HCT116 (cell line): ENCODE measurements around the gene CGNL1. TPM values are rescaled to one million over a fixed set of nuclear protein-coding genes. Genes with fewer than 3 reads are reported as not detected.

Source experiments
- ATAC-seq: fragments of 200-7000 bp; cut with Tn5 transposase; 2 replicates; pipeline ENCODE4 v1.9.1; 2020; ENCODE audit warnings: mild to moderate bottlenecking, moderate library complexity
- BruUV-seq: library from RNA; stranded (reverse); fragments of 400-500 nt; replicated peaks from 2 replicates; lab custom pipeline; 2021; lab: Mats Ljungman, UMichigan
- CTCF ChIA-PET: fragments of 300-600 bp; sonication (Branson Sonifier 250); formaldehyde crosslinking; loops from one replicate; lab custom pipeline; 2021; ENCODE audit warnings: antibody characterized with exemption; lab: Charles Lee
- POLR2A ChIA-PET: fragments of 300-600, 350-600 bp; sonication (Branson Sonifier 250); formaldehyde crosslinking; loops from one replicate; lab custom pipeline; 2021; ENCODE audit warnings: antibody characterized with exemption; lab: Charles Lee
- RAD21 ChIA-PET, 2 experiments: fragments of 300-600 bp; sonication (Branson Sonifier 250); formaldehyde crosslinking; loops; one replicate each; lab custom pipeline; 2023; ENCODE audit warnings: low total read pairs in 2 of 2; ENCODE audit not compliant: uncharacterized antibody in 2 of 2, unreplicated experiment in 2 of 2, low non-redundant PET in 1 of 2; lab: Charles Lee
- DNase-seq: peaks from one replicate; pipeline ENCODE4 v3.0.0-alpha.2; 2010; ENCODE audit warnings: low read depth, low spot score
- H2AFZ ChIP-seq: fragments of 200-600 bp; shearing (Covaris generic), sonication (generic); 2 replicates; pipeline ENCODE4 v1.6.1; 2017; ENCODE audit warnings: low read depth, mixed run types, mixed read lengths, antibody characterized with exemption, low read length; ENCODE audit not compliant: poor library complexity, severe bottlenecking
- H3K27ac ChIP-seq: 2 replicates; pipeline ENCODE4 v1.5.1; 2012; ENCODE audit warnings: low read depth, low read length
- H3K27me3 ChIP-seq: fragments of 200-600 bp; sonication (generic); 2 replicates; pipeline ENCODE4 v1.6.1; 2016; ENCODE audit warnings: mixed run types, low read length, mixed read lengths; ENCODE audit not compliant: insufficient read depth
- H3K36me3 ChIP-seq, 2 experiments: fragments of 200-500 bp in 1 of 2; fragments of 200-600 bp in 1 of 2; sonication (Bioruptor generic) in 1 of 2; sonication (generic) in 1 of 2; 2 replicates each; pipeline versions ENCODE4 v1.5.1 to v1.6.1; 2014 to 2016; ENCODE audit warnings: low read length in 2 of 2, inconsistent platforms in 1 of 2, mixed read lengths in 1 of 2, mixed run types in 1 of 2; ENCODE audit not compliant: insufficient read depth in 2 of 2, control insufficient read depth in 1 of 2
- H3K4me1 ChIP-seq, 2 experiments: fragments of 200-600 bp in 1 of 2; sonication (generic) in 1 of 2; 2 replicates each; pipeline versions ENCODE4 v1.5.1 to v1.6.1; 2012 to 2017; ENCODE audit warnings: low read length in 2 of 2, inconsistent platforms in 1 of 2, mild to moderate bottlenecking in 1 of 2, mixed read lengths in 1 of 2, mixed run types in 1 of 2, moderate library complexity in 1 of 2; ENCODE audit not compliant: insufficient read depth in 2 of 2, control insufficient read depth in 1 of 2
- H3K4me2 ChIP-seq: fragments of 200-600 bp; sonication (generic); 2 replicates; pipeline ENCODE4 v1.6.1; 2017; ENCODE audit warnings: mixed run types, low read length, mixed read lengths
- H3K4me3 ChIP-seq, 2 experiments: fragments of 200-600 bp in 1 of 2; sonication (generic) in 1 of 2; replicated peaks in 1 of 2; 2 replicates each; pipeline ENCODE4 v1.5.1; 2011 to 2016; ENCODE audit warnings: low read length in 2 of 2, control low read depth in 1 of 2, low read depth in 1 of 2, mild to moderate bottlenecking in 1 of 2, mixed read lengths in 1 of 2, mixed run types in 1 of 2
- H3K79me2 ChIP-seq: fragments of 200-600 bp; sonication (generic); 2 replicates; pipeline ENCODE4 v1.6.1; 2017; ENCODE audit warnings: mild to moderate bottlenecking, mixed run types, low read length, moderate library complexity, mixed read lengths; ENCODE audit not compliant: insufficient read depth
- H3K9ac ChIP-seq: fragments of 200-600 bp; sonication (generic); 2 replicates; pipeline ENCODE4 v1.6.1; 2016; ENCODE audit warnings: low read length, mixed read lengths
- H3K9me2 ChIP-seq: fragments of 200-600 bp; sonication (generic), shearing (Covaris generic); 2 replicates; pipeline ENCODE4 v1.6.1; 2017; ENCODE audit warnings: mixed run types, mild to moderate bottlenecking, moderate library complexity; ENCODE audit not compliant: insufficient read depth
- H3K9me3 ChIP-seq, 2 experiments: fragments of 200-500 bp in 1 of 2; fragments of 200-600 bp in 1 of 2; sonication (Bioruptor generic) in 1 of 2; sonication (generic) in 1 of 2; 2 replicates each; pipeline ENCODE4 v1.6.1; 2014 to 2017; ENCODE audit warnings: low read length in 2 of 2, mixed read lengths in 2 of 2, inconsistent platforms in 1 of 2, low read depth in 1 of 2, mild to moderate bottlenecking in 1 of 2, mixed run types in 1 of 2, moderate library complexity in 1 of 2; ENCODE audit not compliant: control insufficient read depth in 1 of 2, insufficient read depth in 1 of 2
- H4K20me1 ChIP-seq: fragments of 200-600 bp; sonication (generic), shearing (Covaris generic); 2 replicates; pipeline ENCODE4 v1.6.1; 2017; ENCODE audit warnings: mixed run types, mild to moderate bottlenecking, moderate library complexity; ENCODE audit not compliant: insufficient read depth
- CEBPB ChIP-seq: IDR thresholded peaks from 2 replicates; pipeline ENCODE4 v1.6.1; 2012; ENCODE audit warnings: low read depth
- EGR1 ChIP-seq: IDR thresholded peaks from 2 replicates; pipeline ENCODE4 v1.6.1; 2012; ENCODE audit warnings: low read depth
- FOSL1 ChIP-seq: IDR thresholded peaks from 2 replicates; pipeline ENCODE4 v1.6.1; 2012; ENCODE audit warnings: low read depth
- RAD21 ChIP-seq: IDR thresholded peaks from 2 replicates; pipeline ENCODE4 v1.6.1; 2012; ENCODE audit warnings: low read depth, mild to moderate bottlenecking
- SIN3A ChIP-seq: IDR thresholded peaks from 2 replicates; pipeline ENCODE4 v1.6.1; 2012; ENCODE audit warnings: low read depth
- SRF ChIP-seq: IDR thresholded peaks from 2 replicates; pipeline ENCODE4 v1.6.1; 2012; ENCODE audit warnings: low read depth
- TCF7L2 ChIP-seq: IDR thresholded peaks from 2 replicates; pipeline ENCODE4 v1.7.0; 2011; ENCODE audit warnings: borderline replicate concordance, inconsistent platforms; ENCODE audit not compliant: insufficient read depth, insufficient read length; ENCODE audit errors: extremely low read depth
- ZBTB33 ChIP-seq: IDR thresholded peaks from 2 replicates; pipeline ENCODE4 v1.6.1; 2011; ENCODE audit warnings: mild to moderate bottlenecking, low read length, moderate library complexity; ENCODE audit not compliant: insufficient replicate concordance; ENCODE audit errors: extremely low read depth
- ZNF274 ChIP-seq: fragments of 200-500 bp; sonication (Bioruptor generic); IDR thresholded peaks from 2 replicates; pipeline ENCODE4 v1.6.1; 2014; ENCODE audit warnings: mild to moderate bottlenecking, low read depth, low read length, inconsistent platforms
- intact Hi-C: fragments of 100-400 bp; cut with micrococcal nuclease; formaldehyde crosslinking; loops from 2 replicates; pipeline ENCODE4 v1.10.0; 2022
- total RNA-seq: library from RNA; stranded (reverse); gene quantifications from one replicate; pipeline ENCODE4 v1.2.1, GENCODE V29; 2021; ENCODE audit not compliant: unreplicated experiment
- TF ChIP-seq, protein P1 (sequence below): IDR thresholded peaks from 2 replicates; pipeline ENCODE4 v1.6.1; 2012

CGNL1 gene
- total RNA-seq, 1 experiment from 2014 or later: 2.2 TPM

GRCh38 chr15:57370929-57371328 lies 5.4 kb upstream of the CGNL1 start:
- no peaks in the 10 kb centered on the region for H3K36me3 ChIP-seq
- no peak for TF ChIP-seq FOSL1
- no peak for TF ChIP-seq ZNF274
- TF ChIP-seq, protein P1, sequence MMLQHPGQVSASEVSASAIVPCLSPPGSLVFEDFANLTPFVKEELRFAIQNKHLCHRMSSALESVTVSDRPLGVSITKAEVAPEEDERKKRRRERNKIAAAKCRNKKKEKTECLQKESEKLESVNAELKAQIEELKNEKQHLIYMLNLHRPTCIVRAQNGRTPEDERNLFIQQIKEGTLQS: no peak
- no peaks in the 10 kb centered on the region for H3K27me3 ChIP-seq
- no peaks in the 10 kb centered on the region for H3K79me2 ChIP-seq
- H3K4me1 ChIP-seq: peaks cover 0 to 5% of the 10 kb centered on the region in 2 experiments; a peak in 1 of 4 replicates
- ATAC-seq (no peak), DNase-seq (no peak)
- H3K4me2 ChIP-seq: no peak overlapping the region
- ChIA-PET CTCF (no interaction called here), POLR2A (no interaction called here), RAD21 (no interaction called here)
- no peaks in the 10 kb centered on the region for H3K9me3 ChIP-seq
- H3K4me3 ChIP-seq: no peak overlapping the region
- intact Hi-C loops: no loop called here
- no TSS peak for BruUV-seq
- H4K20me1 ChIP-seq: no peaks in the 10 kb centered on the region
- no peaks in the 10 kb centered on the region for H3K9me2 ChIP-seq
- H3K27ac ChIP-seq: no peak overlapping the region
- H3K9ac ChIP-seq: no peak overlapping the region
- H2AFZ ChIP-seq: no peak overlapping the region

GRCh38 chr15:57373251-57373881 lies 2.9 kb upstream of the CGNL1 start:
- Histone ChIP-seq H3K4me2 (no peak overlapping the region), H4K20me1 (no peaks in the 10 kb centered on the region), H3K4me3 (no peak overlapping the region), H3K27me3 (no peaks in the 10 kb centered on the region), H3K9me3 (no peaks in the 10 kb centered on the region), H3K27ac (no peak overlapping the region), H3K36me3 (no peaks in the 10 kb centered on the region), H3K9me2 (no peaks in the 10 kb centered on the region), H3K79me2 (no peaks in the 10 kb centered on the region), H3K9ac (no peak overlapping the region), H3K4me1 (peaks cover 5 to 12% of the 10 kb centered on the region in 2 experiments; a peak in 3 of 4 replicates), H2AFZ (no peak overlapping the region)
- POLR2A ChIA-PET: no interaction called here
- no peak for ATAC-seq
- TF ChIP-seq RAD21 (no peak), EGR1 (no peak), SIN3A (no peak), CEBPB (no peak), TCF7L2 (no peak), SRF (no peak), ZBTB33 (no peak)
- CTCF ChIA-PET: interaction anchor here (1.8 kb wide), 1 partner anchor 28 kb away, joined by 9 read pairs; no protein-coding TSS in a partner anchor
- no peak for DNase-seq
- RAD21 ChIA-PET: no interaction called here
- BruUV-seq: no TSS peak
- intact Hi-C loops: no loop called here
